Measurements from ENCODE around the gene UNC119. TPM values are rescaled to one million over a fixed set of nuclear protein-coding genes. Genes with fewer than 3 reads are reported as not detected.

The UNC119 gene
- total RNA-seq, 1 donor from 2014 or later: 61.4 TPM

GRCh38 chr17:28530926-28531325, 21.5 kb downstream of the UNC119 start:
- Histone ChIP-seq H3K27me3 (no peaks in the 10 kb centered on the region), H3K9ac (no peak overlapping the region), H3K27ac (no peak overlapping the region), H3F3A (ENCODE audit: low read depth) (no peaks in the 10 kb centered on the region), H3K4me2 (no peak overlapping the region), H3K4me3 (no peak overlapping the region), H4K20me1 (ENCODE audit: low read depth) (no peaks in the 10 kb centered on the region), H2AFZ (replicated peaks) (no peak overlapping the region), H3K4me1 (no peaks in the 10 kb centered on the region), H3K79me2 (ENCODE audit: low read depth) (no peaks in the 10 kb centered on the region), H3K36me3 (no peaks in the 10 kb centered on the region), H3K9me3 (ENCODE audit: low read depth) (no peaks in the 10 kb centered on the region)
- H3K9me3 Mint-ChIP-seq: no peaks in the 10 kb centered on the region
- H3K36me3 Mint-ChIP-seq: no peaks in the 10 kb centered on the region
- TF ChIP-seq EZH2phosphoT487 (IDR thresholded peaks at IDR 0.05) (no peak), CTCF (IDR thresholded peaks at IDR 0.05) (no peak), EZH2 (IDR thresholded peaks at IDR 0.05) (no peak)
- H3K4me1 Mint-ChIP-seq: peaks cover 34% of the 10 kb centered on the region
- no peak overlapping the region for H3K4me3 Mint-ChIP-seq
- H3K27me3 Mint-ChIP-seq (ENCODE audit: insufficient read depth, low read depth): peaks cover 10% of the 10 kb centered on the region
- H3K27ac Mint-ChIP-seq: no peak overlapping the region
- DNase-seq (ENCODE audit: low spot score): no peak

GRCh38 chr17:28530250-28530649, 22.2 kb downstream of the UNC119 start:
- Histone ChIP-seq H3K9ac (no peak overlapping the region), H3F3A (ENCODE audit: low read depth) (no peaks in the 10 kb centered on the region), H4K20me1 (ENCODE audit: low read depth) (no peaks in the 10 kb centered on the region), H3K4me1 (no peaks in the 10 kb centered on the region), H3K36me3 (no peaks in the 10 kb centered on the region), H3K4me3 (no peak overlapping the region), H2AFZ (replicated peaks) (no peak overlapping the region), H3K27me3 (no peaks in the 10 kb centered on the region), H3K4me2 (no peak overlapping the region), H3K27ac (no peak overlapping the region), H3K79me2 (ENCODE audit: low read depth) (no peaks in the 10 kb centered on the region), H3K9me3 (ENCODE audit: low read depth) (no peaks in the 10 kb centered on the region)
- H3K27me3 Mint-ChIP-seq (ENCODE audit: insufficient read depth, low read depth): peaks cover 10% of the 10 kb centered on the region
- peaks cover 39% of the 10 kb centered on the region for H3K4me1 Mint-ChIP-seq
- no peak overlapping the region for H3K27ac Mint-ChIP-seq
- no peak for DNase-seq (ENCODE audit: low spot score)
- H3K4me3 Mint-ChIP-seq: no peak overlapping the region
- H3K9me3 Mint-ChIP-seq: no peaks in the 10 kb centered on the region
- no peaks in the 10 kb centered on the region for H3K36me3 Mint-ChIP-seq
- TF ChIP-seq EZH2phosphoT487 (IDR thresholded peaks at IDR 0.05) (no peak), CTCF (IDR thresholded peaks at IDR 0.05) (no peak), EZH2 (IDR thresholded peaks at IDR 0.05) (no peak)

GRCh38 chr17:28529013-28529400, 23.4 kb downstream of the UNC119 start:
- Histone ChIP-seq H3K9me3 (ENCODE audit: low read depth) (no peaks in the 10 kb centered on the region), H3K4me1 (no peaks in the 10 kb centered on the region), H3K36me3 (no peaks in the 10 kb centered on the region), H3K4me3 (no peak overlapping the region), H3K9ac (no peak overlapping the region), H3K4me2 (no peak overlapping the region), H3K79me2 (ENCODE audit: low read depth) (no peaks in the 10 kb centered on the region), H3K27me3 (no peaks in the 10 kb centered on the region), H3F3A (ENCODE audit: low read depth) (no peaks in the 10 kb centered on the region), H4K20me1 (ENCODE audit: low read depth) (no peaks in the 10 kb centered on the region), H2AFZ (replicated peaks) (no peak overlapping the region), H3K27ac (no peak overlapping the region)
- no peak for TF ChIP-seq EZH2 (IDR thresholded peaks at IDR 0.05)
- TF ChIP-seq CTCF (IDR thresholded peaks at IDR 0.05): no peak
- TF ChIP-seq EZH2phosphoT487 (IDR thresholded peaks at IDR 0.05): no peak
- H3K4me1 Mint-ChIP-seq: peaks cover 39% of the 10 kb centered on the region
- no peak overlapping the region for H3K27ac Mint-ChIP-seq
- H3K36me3 Mint-ChIP-seq: no peaks in the 10 kb centered on the region
- peaks cover 10% of the 10 kb centered on the region for H3K27me3 Mint-ChIP-seq (ENCODE audit: insufficient read depth, low read depth)
- no peaks in the 10 kb centered on the region for H3K9me3 Mint-ChIP-seq
- no peak overlapping the region for H3K4me3 Mint-ChIP-seq
- no peak for DNase-seq (ENCODE audit: low spot score)

Data from neural progenitor cell (in vitro differentiated cells).